Measurements from ENCODE around the gene FCGR3A. TPM values are rescaled to one million over a fixed set of nuclear protein-coding genes. Genes with fewer than 3 reads are reported as not detected.

FCGR3A gene
- total and polyA plus RNA-seq, 2 of the 4 experiments (the other 2 are of a cell fraction): not detected

DNA sequence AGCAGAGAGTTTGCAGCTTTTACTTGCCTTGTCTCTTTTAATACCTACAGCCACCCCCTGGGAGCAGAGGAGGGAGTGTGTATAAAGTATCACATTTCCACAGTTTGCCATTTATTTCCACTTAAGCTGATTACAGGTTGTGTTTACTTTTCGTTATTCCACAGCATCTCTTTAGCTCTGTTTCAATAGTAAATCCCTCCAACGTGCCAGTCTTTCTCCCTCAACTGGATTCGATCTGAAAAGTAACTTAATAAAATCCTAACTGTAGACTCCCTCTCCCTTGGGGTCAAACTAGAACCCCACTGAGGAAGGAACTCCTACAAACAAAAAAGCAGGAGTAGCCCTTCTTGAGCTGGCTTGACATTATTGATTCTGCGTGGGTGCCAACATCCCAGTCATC is 47.4 kb downstream of the FCGR3A start:
- intact Hi-C loops (cut with micrococcal nuclease) (no loop called here), dilution Hi-C loops (cut with HindIII; ENCODE audit: low sequenced_read_pairs, unreplicated experiment) (no loop called here), in situ Hi-C loops (cut with MboI; ENCODE audit: low sequenced_read_pairs) (no loop called here)
- Histone ChIP-seq H3K4me3 (ENCODE audit: insufficient read depth, low read depth, low read length) (no peak overlapping the region), H3K27ac (ENCODE audit: insufficient read depth, low read length) (no peak overlapping the region), H4K8ac (ENCODE audit: low read depth in 2 of 2, low read length in 2 of 2) (no peak overlapping the region), H2AFZ (replicated peaks; ENCODE audit: low read length, poor library complexity) (no peak overlapping the region), H2BK20ac (ENCODE audit: low read depth, low read length) (no peak overlapping the region), H4K91ac (ENCODE audit: insufficient read depth, low read depth, low read length) (no peak overlapping the region), H3K4me1 (ENCODE audit: control insufficient read depth, insufficient read depth, low read length) (peaks cover 3% of the 10 kb centered on the region), H2BK120ac (ENCODE audit: low read depth, low read length) (no peak overlapping the region), H3K79me1 (ENCODE audit: low read depth in 1 of 2, low read length in 2 of 2) (no peaks in the 10 kb centered on the region), H3K9me3 (ENCODE audit: control insufficient read depth, insufficient read depth, low read length) (no peaks in the 10 kb centered on the region), H3K18ac (ENCODE audit: low read depth, low read length) (no peak overlapping the region), H2AK9ac (replicated peaks; ENCODE audit: low read depth, low read length, poor library complexity) (no peak overlapping the region), H3K9me1 (ENCODE audit: insufficient read depth, low read length) (0 out of 2 replicates have a peak, but pooled peaks cover 5% of the 10 kb centered on the region), H2BK15ac (ENCODE audit: low read depth, low read length) (no peak overlapping the region), H2AK5ac (ENCODE audit: low read depth, low read length) (no peak overlapping the region), H3K14ac (replicated peaks; ENCODE audit: low read depth, low read length) (no peak overlapping the region), H3K9ac (ENCODE audit: low read depth, low read length) (no peak overlapping the region), H3K4me2 (ENCODE audit: low read depth, low read length) (no peak overlapping the region), H3K23ac (ENCODE audit: low read depth, low read length) (no peak overlapping the region), H4K5ac (ENCODE audit: low read depth, low read length) (no peak overlapping the region), H3K27me3 (ENCODE audit: control insufficient read depth, insufficient read depth, low read length) (peaks cover 10% of the 10 kb centered on the region), H3K36me3 (ENCODE audit: control insufficient read depth, insufficient read depth, low read length) (no peaks in the 10 kb centered on the region), H3K56ac (ENCODE audit: extremely low read depth, insufficient read depth, low read length) (no peak overlapping the region), H3K4ac (ENCODE audit: low read depth, low read length) (no peak overlapping the region), H4K20me1 (ENCODE audit: insufficient read depth, low read length) (no peaks in the 10 kb centered on the region), H2BK5ac (ENCODE audit: low read depth, low read length, poor library complexity, severe bottlenecking) (no peak overlapping the region)
- no TSS peak for BruUV-seq (replicated peaks)
- CTCF ChIA-PET: no interaction called here
- TF ChIP-seq, protein P1, sequence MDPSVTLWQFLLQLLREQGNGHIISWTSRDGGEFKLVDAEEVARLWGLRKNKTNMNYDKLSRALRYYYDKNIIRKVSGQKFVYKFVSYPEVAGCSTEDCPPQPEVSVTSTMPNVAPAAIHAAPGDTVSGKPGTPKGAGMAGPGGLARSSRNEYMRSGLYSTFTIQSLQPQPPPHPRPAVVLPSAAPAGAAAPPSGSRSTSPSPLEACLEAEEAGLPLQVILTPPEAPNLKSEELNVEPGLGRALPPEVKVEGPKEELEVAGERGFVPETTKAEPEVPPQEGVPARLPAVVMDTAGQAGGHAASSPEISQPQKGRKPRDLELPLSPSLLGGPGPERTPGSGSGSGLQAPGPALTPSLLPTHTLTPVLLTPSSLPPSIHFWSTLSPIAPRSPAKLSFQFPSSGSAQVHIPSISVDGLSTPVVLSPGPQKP (IDR thresholded peaks at IDR 0.05; ENCODE audit: borderline replicate concordance, low read depth, low read length): no peak
- TF ChIP-seq CHD1 (IDR thresholded peaks at IDR 0.05; ENCODE audit: low read depth, low read length) (no peak), RAD21 (IDR thresholded peaks at IDR 0.05; ENCODE audit: low read length) (no peak), NFE2L2 (IDR thresholded peaks at IDR 0.05; ENCODE audit: low read depth, low read length) (no peak), POLR2A (IDR thresholded peaks at IDR 0.05; ENCODE audit: low read depth, low read length) (no peak), FOS (IDR thresholded peaks at IDR 0.05; ENCODE audit: low read depth, low read length) (no peak), MAFK (IDR thresholded peaks at IDR 0.05; ENCODE audit: low read depth, low read length) (no peak)
- no peak for ATAC-seq (ENCODE audit: low read depth)
- DNase-seq: no peak
- POLR2A ChIA-PET (ENCODE audit: unreplicated experiment): no interaction called here
- no CpG with 5 or more reads among the region's 4 CpGs for WGBS, 2 experiments (ENCODE audit: extremely low coverage in 2 of 2, insufficient read length in 1 of 2)

Measured in IMR-90 (cell line).